Measurements from ENCODE around the gene RGS16. TPM values are rescaled to one million over a fixed set of nuclear protein-coding genes. Genes with fewer than 3 reads are reported as not detected.

The RGS16 gene, protein sequence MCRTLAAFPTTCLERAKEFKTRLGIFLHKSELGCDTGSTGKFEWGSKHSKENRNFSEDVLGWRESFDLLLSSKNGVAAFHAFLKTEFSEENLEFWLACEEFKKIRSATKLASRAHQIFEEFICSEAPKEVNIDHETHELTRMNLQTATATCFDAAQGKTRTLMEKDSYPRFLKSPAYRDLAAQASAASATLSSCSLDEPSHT
- total RNA-seq (3.1 and 3.3 TPM in 2 replicates), polyA plus RNA-seq (11.4 and 18.3 TPM in 2 replicates), polyA minus RNA-seq (4.7 and 14.7 TPM in 2 replicates)
- total RNA-seq (2013), result 0.75 TPM

DNA sequence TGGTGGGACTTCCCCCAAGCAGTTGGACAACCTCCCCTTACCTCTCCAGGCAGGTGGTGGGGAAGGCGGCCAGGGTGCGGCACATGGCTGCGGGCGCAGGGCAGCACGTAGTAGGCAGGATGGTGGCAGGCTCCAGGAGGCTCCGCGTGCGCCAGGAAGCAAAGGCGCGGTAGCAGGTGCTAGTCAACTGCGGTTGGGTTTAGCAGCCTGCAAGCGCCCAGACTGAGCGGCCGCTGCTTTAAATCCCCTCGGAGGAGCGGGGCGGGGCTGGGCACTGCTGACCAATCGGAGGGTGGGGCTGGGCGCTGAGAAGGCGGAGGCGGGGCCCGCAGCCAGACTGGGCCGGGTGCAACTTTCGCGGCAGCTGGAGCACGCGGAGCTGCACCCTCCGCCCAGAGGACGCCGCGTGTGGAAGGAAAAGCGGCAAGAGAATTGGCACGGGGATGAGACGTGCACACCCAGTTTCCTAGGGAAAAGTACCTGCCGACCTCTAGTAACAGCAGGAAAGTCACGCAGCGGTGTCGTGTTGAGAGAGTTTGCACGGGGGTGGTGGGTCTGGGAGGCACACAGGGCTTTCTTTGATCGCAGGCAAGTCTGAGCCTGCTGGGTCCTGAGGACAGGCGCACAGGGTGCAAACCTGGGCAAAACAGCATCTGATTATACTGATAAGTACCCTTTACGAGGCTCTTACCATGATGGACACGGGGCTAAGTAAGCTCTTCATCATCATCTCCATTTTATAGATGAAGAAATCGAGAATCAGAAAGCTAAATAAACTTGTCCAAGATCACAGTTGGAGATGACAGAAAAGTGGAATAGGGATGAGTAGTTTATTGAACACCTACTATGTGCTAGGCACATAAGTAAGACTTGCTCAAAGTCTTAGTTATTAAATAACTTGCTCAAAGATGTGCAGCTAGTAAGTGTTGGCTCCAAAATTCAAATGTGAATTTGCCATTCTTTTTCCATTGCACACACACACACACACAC lies at the start of gene RGS16:
Gene RGS16, minus strand, starts transcription at position 215 of the 990 bp plus-strand sequence. Its CDS starts 130 bp downstream, at position 85.
- CTCF ChIA-PET, result interaction anchor here (1.0 to 24.5 kb wide), 8 partner anchors 9 to 182 kb away, joined by 3 to 989 read pairs (median 6); partner anchors contain the start of genes NPL and RNASEL
- TF ChIP-seq, protein P1, sequence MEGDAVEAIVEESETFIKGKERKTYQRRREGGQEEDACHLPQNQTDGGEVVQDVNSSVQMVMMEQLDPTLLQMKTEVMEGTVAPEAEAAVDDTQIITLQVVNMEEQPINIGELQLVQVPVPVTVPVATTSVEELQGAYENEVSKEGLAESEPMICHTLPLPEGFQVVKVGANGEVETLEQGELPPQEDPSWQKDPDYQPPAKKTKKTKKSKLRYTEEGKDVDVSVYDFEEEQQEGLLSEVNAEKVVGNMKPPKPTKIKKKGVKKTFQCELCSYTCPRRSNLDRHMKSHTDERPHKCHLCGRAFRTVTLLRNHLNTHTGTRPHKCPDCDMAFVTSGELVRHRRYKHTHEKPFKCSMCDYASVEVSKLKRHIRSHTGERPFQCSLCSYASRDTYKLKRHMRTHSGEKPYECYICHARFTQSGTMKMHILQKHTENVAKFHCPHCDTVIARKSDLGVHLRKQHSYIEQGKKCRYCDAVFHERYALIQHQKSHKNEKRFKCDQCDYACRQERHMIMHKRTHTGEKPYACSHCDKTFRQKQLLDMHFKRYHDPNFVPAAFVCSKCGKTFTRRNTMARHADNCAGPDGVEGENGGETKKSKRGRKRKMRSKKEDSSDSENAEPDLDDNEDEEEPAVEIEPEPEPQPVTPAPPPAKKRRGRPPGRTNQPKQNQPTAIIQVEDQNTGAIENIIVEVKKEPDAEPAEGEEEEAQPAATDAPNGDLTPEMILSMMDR (IDR thresholded peaks at IDR 0.05), result no peak
- no peak for TF ChIP-seq EZH2 (IDR thresholded peaks at IDR 0.05; ENCODE audit: borderline replicate concordance, insufficient read depth, low read depth, low read length, poor library complexity, severe bottlenecking)
- under 1% methylated on average over 40 of the region's 44 CpGs for WGBS (ENCODE audit: insufficient coverage)

More for the DNA sequence above, at the start of gene RGS16:
- Histone ChIP-seq H2AFZ (ENCODE audit: insufficient read depth, low read depth, low read length, poor library complexity, severe bottlenecking) (peak within 1 kb of the TSS; percentile 80), H3K9ac (ENCODE audit: low read length) (peak within 1 kb of the TSS; percentile 70), H3K4me1 (ENCODE audit: control insufficient read depth in 2 of 2, insufficient read depth in 2 of 2, low read length in 2 of 2) (peaks cover 26 to 29% of the 10 kb centered on the region in 2 donors), H3K36me3 (replicated peaks in 1 of 2; ENCODE audit: control extremely low read depth in 1 of 2, control insufficient read depth in 1 of 2, extremely low read depth in 1 of 2, insufficient read depth in 2 of 2, low read length in 1 of 2) (no peaks in the 10 kb centered on the region), H3K27me3 (replicated peaks in 1 of 4; ENCODE audit: control extremely low read depth in 1 of 4, control insufficient read depth in 3 of 4, insufficient read depth in 4 of 4, low read length in 3 of 4) (peaks cover 0 to 7% (median 0%) of the 10 kb centered on the region in 4 experiments), H4K20me1 (ENCODE audit: control insufficient read depth, insufficient read depth, low read length, poor library complexity, severe bottlenecking) (no peaks in the 10 kb centered on the region), H3K27ac (ENCODE audit: low read length in 2 of 2) (no peak within 1 kb of the TSS), H3K9me3 (ENCODE audit: control extremely low read depth in 1 of 3, control insufficient read depth in 2 of 3, insufficient read depth in 1 of 3, low read length in 2 of 3) (no peaks in the 10 kb centered on the region), H3K4me2 (replicated peaks; ENCODE audit: low read depth, low read length, poor library complexity, severe bottlenecking) (peak within 1 kb of the TSS; percentile 94), H3K79me2 (ENCODE audit: control insufficient read depth, insufficient read depth, low read length) (no peaks in the 10 kb centered on the region), H3K4me3 (ENCODE audit: control extremely low read depth in 1 of 5, extremely low read depth in 1 of 5, insufficient read depth in 1 of 5, low read depth in 2 of 5, low read length in 4 of 5) (peak within 1 kb of the TSS in 4 of 5 experiments; percentile 47 to 67 (median 59))
- POLR2A ChIA-PET, result interaction anchor here (0.5 to 2.1 kb wide), 8 partner anchors 9 to 247 kb away, joined by 3 to 10 read pairs (median 4); no protein-coding TSS in a partner anchor
- intact Hi-C loops (cut with micrococcal nuclease), result loop anchor here (1.0 to 5.0 kb wide), 5 partner anchors 11 to 418 kb away; partner anchors contain the start of genes DHX9, GLUL, LAMC1 and NPL
- DNase-seq (peak; percentile 91), ATAC-seq (ENCODE audit: low read depth) (peak; percentile 98)
- H3K4me3 Mint-ChIP-seq, result no peak within 1 kb of the TSS
- H3K27me3 Mint-ChIP-seq, result no peaks in the 10 kb centered on the region
- peaks cover 3% of the 10 kb centered on the region for H3K4me1 Mint-ChIP-seq
- peak within 1 kb of the TSS; percentile 83 for H3K27ac Mint-ChIP-seq
- H3K9me3 Mint-ChIP-seq (ENCODE audit: insufficient read depth), result no peaks in the 10 kb centered on the region
